Measurements from ENCODE around the gene ACADSB.

- TF ChIP-seq CTCF (IDR thresholded peaks at IDR 0.05; ENCODE audit: insufficient read depth, low read length) (no peak), POLR2AphosphoS5 (IDR thresholded peaks at IDR 0.05; ENCODE audit: low read depth) (no peak), REST (IDR thresholded peaks at IDR 0.05; ENCODE audit: insufficient replicate concordance, low read depth) (no peak), GABPA (IDR thresholded peaks at IDR 0.05; ENCODE audit: low read depth) (no peak)
Observed at GRCh38 chr10:123034332-123034731, 25.5 kb downstream of the ACADSB start.

Data from HL-60 (cell line).